ENCODE data around the gene CCDC14. TPM values are rescaled to one million over a fixed set of nuclear protein-coding genes. Genes with fewer than 3 reads are reported as not detected.

CCDC14 gene
- total and polyA plus RNA-seq, 10 donors: 13.6 to 53.9 (median 27.4) TPM

GRCh38 chr3:123961508-123961856, 453 bp upstream of the CCDC14 start:
- Histone ChIP-seq H3K36me3 (no peaks in the 10 kb centered on the region), H3K9me3 (no peaks in the 10 kb centered on the region), H3K4me1 (peaks cover 0 to 39% (median 23%) of the 10 kb centered on the region in 6 donors), H3K27me3 (replicated peaks in 1 of 7) (peaks cover 0 to 12% (median 0%) of the 10 kb centered on the region in 7 donors), H3K4me3 (peak overlapping the region; percentile 57 to 73 (median 64)), H3K27ac (peak overlapping the region in 7 of 8 donors; percentile 63 to 86 (median 77))
- intact Hi-C loops (cut with DNase I; ENCODE audit: low total_unique reads): no loop called here
- DNase-seq: no peak
- TF ChIP-seq POLR2AphosphoS5 (IDR thresholded peaks at IDR 0.05): no peak
- no peak for TF ChIP-seq POLR2A (IDR thresholded peaks at IDR 0.05)
- no peak for TF ChIP-seq CTCF (IDR thresholded peaks at IDR 0.05 in 8 of 11, conservative IDR thresholded peaks at IDR 0.05 in 3 of 11)
- WGBS, 5 donors: 3 to 7% (median 5%) methylated on average over 15 of the region's 15 CpGs

GRCh38 chr3:123953735-123954134, 7.3 kb downstream of the CCDC14 start:
- TF ChIP-seq POLR2AphosphoS5 (IDR thresholded peaks at IDR 0.05) (no peak), CTCF (IDR thresholded peaks at IDR 0.05 in 8 of 11, conservative IDR thresholded peaks at IDR 0.05 in 3 of 11) (no peak), POLR2A (IDR thresholded peaks at IDR 0.05) (no peak)
- H3K9me3 ChIP-seq: no peaks in the 10 kb centered on the region
- peaks cover 0 to 52% (median 10%) of the 10 kb centered on the region in 6 donors for H3K36me3 ChIP-seq
- H3K4me3 ChIP-seq: no peak overlapping the region
- 82 to 88% (median 87%) methylated on average over 4 of the region's 4 CpGs for WGBS, 5 donors
- peaks cover 0 to 11% (median 0%) of the 10 kb centered on the region in 6 donors for H3K4me1 ChIP-seq
- no peaks in the 10 kb centered on the region for H3K27me3 ChIP-seq (replicated peaks in 1 of 7)
- H3K27ac ChIP-seq: no peak overlapping the region
- no peak for DNase-seq
- intact Hi-C loops (cut with DNase I; ENCODE audit: low total_unique reads): no loop called here

- no peak for DNase-seq
- TF ChIP-seq POLR2A (IDR thresholded peaks at IDR 0.05) (no peak), POLR2AphosphoS5 (IDR thresholded peaks at IDR 0.05) (no peak), CTCF (IDR thresholded peaks at IDR 0.05 in 8 of 11, conservative IDR thresholded peaks at IDR 0.05 in 3 of 11) (no peak)
- Histone ChIP-seq H3K9me3 (no peaks in the 10 kb centered on the region), H3K4me1 (peaks cover 0 to 4% (median 0%) of the 10 kb centered on the region in 6 donors), H3K27me3 (replicated peaks in 1 of 7) (no peaks in the 10 kb centered on the region), H3K36me3 (peaks cover 0 to 60% (median 17%) of the 10 kb centered on the region in 6 donors), H3K27ac (no peak overlapping the region), H3K4me3 (no peak overlapping the region)
- intact Hi-C loops (cut with DNase I; ENCODE audit: low total_unique reads): no loop called here
- 90 to 99% (median 92%) methylated on average over 4 of the region's 4 CpGs for WGBS, 5 donors
Measured at GRCh38 chr3:123952844-123953520, 8.0 kb downstream of the CCDC14 start.

- Histone ChIP-seq H3K4me1 (no peaks in the 10 kb centered on the region), H3K27ac (no peak overlapping the region), H3K4me3 (no peak overlapping the region), H3K9me3 (no peaks in the 10 kb centered on the region), H3K36me3 (peaks cover 0 to 71% (median 23%) of the 10 kb centered on the region in 6 donors), H3K27me3 (replicated peaks in 1 of 7) (no peaks in the 10 kb centered on the region)
- no peak for DNase-seq
- 89 to 92% (median 90%) methylated on average over 6 of the region's 6 CpGs for WGBS, 5 donors
- TF ChIP-seq POLR2A (IDR thresholded peaks at IDR 0.05) (no peak), POLR2AphosphoS5 (IDR thresholded peaks at IDR 0.05) (no peak), CTCF (IDR thresholded peaks at IDR 0.05 in 8 of 11, conservative IDR thresholded peaks at IDR 0.05 in 3 of 11) (no peak)
- intact Hi-C loops (cut with DNase I; ENCODE audit: low total_unique reads): no loop called here
Measured at GRCh38 chr3:123951522-123952447, 9.2 kb downstream of the CCDC14 start.

Measured in spleen (tissue), 11 donors.